K562 (cell line): ENCODE data around the gene SDC1. TPM values are rescaled to one million over a fixed set of nuclear protein-coding genes. Genes with fewer than 3 reads are reported as not detected.

Experiments
- ATAC-seq: fragments of 200-7000 bp; cut with Tn5 transposase; 3 replicates; pipeline ENCODE4 v1.9.1; 2020; ENCODE audit warnings: moderate library complexity
- BruUV-seq: library from RNA; stranded (reverse); fragments of 400-500 nt; replicated peaks from 2 replicates; lab custom pipeline; 2021; lab: Mats Ljungman, UMichigan
- CTCF ChIA-PET: fragments of 300-600 bp; formaldehyde crosslinking; extraction: SDS; loops from one replicate; lab custom pipeline; 2021; ENCODE audit warnings: low intra/inter-chr PET ratio; lab: Yijun Ruan, JAX
- POLR2A ChIA-PET: fragments of 300-600, 350-650 bp; sonication (Branson Sonifier 250); formaldehyde crosslinking; extraction: SDS; loops from one replicate; lab custom pipeline; 2021; ENCODE audit warnings: antibody characterized with exemption, inconsistent platforms; lab: Yijun Ruan, JAX
- DNase-seq, 4 experiments: peaks; one replicate each; pipeline versions ENCODE4 v3.0.0 to v3.0.0-alpha.2; 2011 to 2018; ENCODE audit warnings: low spot score in 3 of 4, mixed read lengths in 3 of 4; ENCODE audit errors: extremely low read depth in 1 of 4
- FAIRE-seq: peaks from 2 replicates; lab custom pipeline; 2011; peaks lifted over from hg19 to GRCh38; lab: Jason Lieb, UNC
- H2AFZ ChIP-seq: 2 replicates; pipeline ENCODE4 v1.6.0; 2011; ENCODE audit warnings: low read depth, low read length, control low read depth, inconsistent platforms
- H3K27ac ChIP-seq: fragments of 200-600 bp; 3 replicates; pipeline ENCODE4 v1.8.0; 2011; ENCODE audit warnings: low read depth, mild to moderate bottlenecking, control low read depth, inconsistent platforms, low read length, moderate library complexity, mixed read lengths; ENCODE audit errors: extremely low read depth
- H3K27me3 ChIP-seq, 2 experiments: fragments of 300-600 bp in 1 of 2; 2 replicates in 1 of 2; 3 replicates in 1 of 2; pipeline versions ENCODE4 v1.6.0 to v1.8.0; 2011; ENCODE audit warnings: inconsistent platforms in 2 of 2, low read length in 2 of 2, mild to moderate bottlenecking in 1 of 2, mixed read lengths in 1 of 2, moderate library complexity in 1 of 2; ENCODE audit not compliant: control insufficient read depth in 2 of 2, insufficient read depth in 2 of 2
- H3K36me3 ChIP-seq: fragments of 300-600 bp; 3 replicates; pipeline ENCODE4 v1.8.0; 2011; ENCODE audit warnings: mild to moderate bottlenecking, low read length, inconsistent platforms; ENCODE audit not compliant: control insufficient read depth, insufficient read depth
- H3K4me1 ChIP-seq, 2 experiments: fragments of 200-600 bp in 1 of 2; replicated peaks in 1 of 2; 2 replicates in 1 of 2; 3 replicates in 1 of 2; pipeline versions ENCODE4 v1.5.1 to v1.8.0; 2011; ENCODE audit warnings: inconsistent platforms in 2 of 2, low read length in 2 of 2, mild to moderate bottlenecking in 1 of 2, mixed read lengths in 1 of 2, moderate library complexity in 1 of 2; ENCODE audit not compliant: control insufficient read depth in 2 of 2, insufficient read depth in 2 of 2
- H3K4me2 ChIP-seq: 2 replicates; pipeline ENCODE4 v1.6.1; 2011; ENCODE audit warnings: low read length, control low read depth, inconsistent platforms, mixed read lengths; ENCODE audit not compliant: insufficient read depth
- H3K4me3 ChIP-seq: fragments of 200-600 bp; sonication (generic), shearing (Covaris generic); 2 replicates; pipeline ENCODE4 v1.5.1; 2016; ENCODE audit warnings: control low read depth, inconsistent platforms
- H3K79me2 ChIP-seq: fragments of 200-600 bp; 3 replicates; pipeline ENCODE4 v1.8.0; 2011; ENCODE audit warnings: low read length, inconsistent platforms; ENCODE audit not compliant: control insufficient read depth, insufficient read depth
- H3K9ac ChIP-seq, 2 experiments: 2 replicates each; pipeline versions ENCODE4 v1.6.0 to v1.6.1; 2011; ENCODE audit warnings: low read depth in 2 of 2, low read length in 2 of 2, control low read depth in 1 of 2, inconsistent platforms in 1 of 2, mild to moderate bottlenecking in 1 of 2, mixed read lengths in 1 of 2; ENCODE audit not compliant: insufficient read depth in 1 of 2
- H3K9me1 ChIP-seq: one replicate; pipeline ENCODE4 v1.6.0; 2011; ENCODE audit warnings: inconsistent platforms, mild to moderate bottlenecking, low read length, moderate library complexity; ENCODE audit not compliant: control insufficient read depth, insufficient read depth
- H3K9me3 ChIP-seq: replicated peaks from 2 replicates; pipeline ENCODE4 v1.5.1; 2011; ENCODE audit warnings: low read depth, low read length, inconsistent platforms; ENCODE audit not compliant: control insufficient read depth, insufficient read depth
- H4K20me1 ChIP-seq: replicated peaks from 2 replicates; pipeline ENCODE4 v1.6.1; 2011; ENCODE audit warnings: low read length, inconsistent platforms, mixed read lengths; ENCODE audit not compliant: control insufficient read depth, insufficient read depth
- ARID2 ChIP-seq: fragments of 450-650 bp; IDR thresholded peaks from 2 replicates; pipeline ENCODE4 v1.6.1; 2017; ENCODE audit warnings: antibody characterized with exemption, mild to moderate bottlenecking
- CBFB ChIP-seq: sonication (generic); formaldehyde crosslinking; IDR thresholded peaks from 2 replicates; pipeline ENCODE4 v1.4.0; 2020; ENCODE audit warnings: mild to moderate bottlenecking, missing genetic modification reagents
- CHD1 ChIP-seq: fragments of 200-600 bp; sonication (generic); IDR thresholded peaks from one replicate; pipeline ENCODE4 v1.6.1; 2012; ENCODE audit warnings: mild to moderate bottlenecking, moderate library complexity, low read length, inconsistent platforms
- HNRNPH1 ChIP-seq: fragments of 200-400 bp; formaldehyde crosslinking; optimal IDR thresholded peaks from 2 replicates; pipeline ENCODE3; 2017; ENCODE audit warnings: low read depth, mild to moderate bottlenecking, low read length, moderate library complexity
- MCM3 ChIP-seq: fragments of 450-650 bp; IDR thresholded peaks from 2 replicates; pipeline ENCODE4 v1.6.1; 2016
- NFRKB ChIP-seq: fragments of 450-650 bp; IDR thresholded peaks from 2 replicates; pipeline ENCODE4 v1.6.1; 2016; ENCODE audit warnings: low read depth
- RFX7 ChIP-seq: fragments of 250-450 bp; sonication (Bioruptor Pico); IDR thresholded peaks from 2 replicates; pipeline ENCODE4 v1.5.1; 2021; ENCODE audit warnings: mild to moderate bottlenecking
- STAG1 ChIP-seq: sonication (generic); formaldehyde crosslinking; IDR thresholded peaks from 2 replicates; pipeline ENCODE4 v1.5.0; 2020; ENCODE audit warnings: missing genetic modification reagents, borderline replicate concordance
- STAT5A ChIP-seq: IDR thresholded peaks from 2 replicates; pipeline ENCODE4 v1.6.1; 2012; ENCODE audit warnings: low read length, inconsistent platforms, borderline replicate concordance
- SUPT5H ChIP-seq: fragments of 450-650 bp; IDR thresholded peaks from 2 replicates; pipeline ENCODE4 v1.6.1; 2016
- ZKSCAN1 ChIP-seq: fragments of 150-350 bp; IDR thresholded peaks from 2 replicates; pipeline ENCODE4 v1.6.1; 2016; ENCODE audit warnings: low read depth, low read length
- WGBS: fragments of 100-300 bp; shearing (Covaris generic); methylation state at CpG from one replicate; pipeline ENCODE4 v1.1.6; 2016; ENCODE audit warnings: low coverage, mixed read lengths; ENCODE audit not compliant: insufficient coverage; ENCODE audit errors: missing lambda C conversion rate; 5-methylcytosine and 5-hydroxymethylcytosine counted together
- in situ Hi-C: fragments of 300-500 bp; cut with MboI; formaldehyde crosslinking; loops from 4 replicates; pipeline ENCODE4 v1.15.0; 2018; ENCODE audit warnings: inconsistent platforms, mixed read lengths
- intact Hi-C: fragments of 100-400 bp; cut with micrococcal nuclease; formaldehyde crosslinking; loops from 2 replicates; pipeline ENCODE4 v1.14.2; 2022
- polyA plus RNA-seq, 8 experiments: library from polyadenylated mRNA; depleted of rRNA in 4 of 8; stranded (reverse) in 5 of 8; unstranded in 3 of 8; fragments of >200 nt; fragmentation: Nextera tagmentation in 2 of 8; fragmentation: Illumina TruSeq in 1 of 8; extraction: Ambion mirVana in 2 of 8; extraction: Trizol in 1 of 8; gene quantifications; 2 replicates each; pipeline versions ENCODE4 v1.2.1 to v1.2.3, GENCODE V29; 2011 to 2014; ENCODE audit warnings: inconsistent platforms in 1 of 8, missing spikeins in 1 of 8
- total RNA-seq, 7 experiments: library from RNA; depleted of rRNA in 6 of 7; stranded (reverse); fragments of >200 nt in 6 of 7; fragmentation: Illumina TruSeq in 2 of 7; extraction: Trizol in 2 of 7; gene quantifications; 2 replicates each; pipeline versions ENCODE4 v1.2.1 to v1.2.3, GENCODE V29; 2011 to 2021; ENCODE audit warnings: low replicate concordance in 1 of 7
- TF ChIP-seq, protein P1 (sequence below): fragments of 250-450 bp; sonication (Bioruptor Pico); IDR thresholded peaks from 2 replicates; pipeline ENCODE4 v1.8.0; 2021; ENCODE audit warnings: moderate library complexity, mild to moderate bottlenecking, inconsistent platforms
- TF ChIP-seq, protein P2 (sequence below): fragments of 250-450 bp; sonication (Bioruptor Pico); IDR thresholded peaks from 2 replicates; pipeline ENCODE4 v1.5.1; 2021; ENCODE audit warnings: mild to moderate bottlenecking

SDC1 gene
- total and polyA plus RNA-seq, 9 of the 15 experiments (the other 6 are each of a cell fraction or from before 2014, with no cell fraction given) = 0.06 to 2.7 (median 0.49) TPM

- Histone ChIP-seq H3K27ac (no peak overlapping the region), H3K9me3 (no peaks in the 10 kb centered on the region), H3K9ac (no peak overlapping the region), H3K36me3 (no peaks in the 10 kb centered on the region), H3K4me2 (no peak overlapping the region), H3K4me3 (no peak overlapping the region), H3K4me1 (no peaks in the 10 kb centered on the region; a peak in 1 of 5 replicates), H3K9me1 (no peaks in the 10 kb centered on the region), H2AFZ (no peak overlapping the region), H3K27me3 (peaks cover 13 to 40% of the 10 kb centered on the region in 2 experiments; a peak in 4 of 5 replicates), H3K79me2 (no peaks in the 10 kb centered on the region)
- in situ Hi-C loops = no loop called here
- POLR2A ChIA-PET = no interaction called here
- WGBS = 35% methylated on average over 7 of the region's 7 CpGs
- intact Hi-C loops = no loop called here
- ATAC-seq (no peak), FAIRE-seq (no peak), DNase-seq (no peak)
- BruUV-seq = no TSS peak
- TF ChIP-seq ZKSCAN1 (peak; percentile 73; the same call in 1 of the 2 replicates), ARID2 (no peak)
- TF ChIP-seq, all 486 proteins: peak for 1
- CTCF ChIA-PET = no interaction called here
- H4K20me1 ChIP-seq = no peaks in the 10 kb centered on the region
These were observed 28.8 kb downstream of the SDC1 start for GRCh38 chr2:20196053-20196656.

DNA sequence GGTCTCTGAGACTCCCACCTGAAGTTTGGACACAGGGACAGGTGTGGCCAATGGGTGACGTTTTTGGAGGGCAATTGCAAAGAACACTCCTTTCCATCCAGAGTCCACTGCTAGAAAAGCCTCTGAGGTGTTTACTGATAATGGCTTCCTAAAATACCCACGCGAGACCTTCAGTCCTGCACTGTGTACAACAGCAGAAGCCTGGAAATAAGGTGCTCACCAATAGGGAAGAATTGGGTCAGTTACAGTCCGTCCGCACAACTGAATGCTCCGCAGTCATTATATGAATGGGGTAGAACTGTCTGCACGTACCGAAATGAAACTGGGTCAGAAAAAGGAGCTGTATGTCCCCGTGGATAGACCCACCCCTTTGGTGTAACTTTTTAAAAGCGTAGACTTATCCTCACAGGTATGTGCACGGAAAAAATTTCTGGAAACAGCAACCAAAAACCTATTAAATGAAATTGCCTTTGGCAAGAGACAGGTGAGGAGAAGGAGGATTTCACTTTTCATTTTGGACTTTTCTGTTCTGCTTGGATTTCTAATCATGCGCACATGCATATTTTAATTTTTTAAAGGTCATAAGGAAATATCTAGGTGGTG is 29.4 kb downstream of the SDC1 start:
- BruUV-seq = no TSS peak
- Histone ChIP-seq H2AFZ (no peak overlapping the region), H3K9ac (no peak overlapping the region), H3K36me3 (no peaks in the 10 kb centered on the region), H3K9me1 (no peaks in the 10 kb centered on the region), H3K4me3 (no peak overlapping the region)
- ChIA-PET POLR2A (no interaction called here), CTCF (no interaction called here)
- in situ Hi-C loops = no loop called here
- TF ChIP-seq NFRKB (no peak), CBFB (CRISPR knock-in tag) (no peak), CHD1 (no peak), RFX7 (CRISPR knock-in tag) (no peak), HNRNPH1 (no peak), MCM3 (no peak), SUPT5H (no peak), STAT5A (no peak), STAG1 (no peak)
- TF ChIP-seq, protein P1, sequence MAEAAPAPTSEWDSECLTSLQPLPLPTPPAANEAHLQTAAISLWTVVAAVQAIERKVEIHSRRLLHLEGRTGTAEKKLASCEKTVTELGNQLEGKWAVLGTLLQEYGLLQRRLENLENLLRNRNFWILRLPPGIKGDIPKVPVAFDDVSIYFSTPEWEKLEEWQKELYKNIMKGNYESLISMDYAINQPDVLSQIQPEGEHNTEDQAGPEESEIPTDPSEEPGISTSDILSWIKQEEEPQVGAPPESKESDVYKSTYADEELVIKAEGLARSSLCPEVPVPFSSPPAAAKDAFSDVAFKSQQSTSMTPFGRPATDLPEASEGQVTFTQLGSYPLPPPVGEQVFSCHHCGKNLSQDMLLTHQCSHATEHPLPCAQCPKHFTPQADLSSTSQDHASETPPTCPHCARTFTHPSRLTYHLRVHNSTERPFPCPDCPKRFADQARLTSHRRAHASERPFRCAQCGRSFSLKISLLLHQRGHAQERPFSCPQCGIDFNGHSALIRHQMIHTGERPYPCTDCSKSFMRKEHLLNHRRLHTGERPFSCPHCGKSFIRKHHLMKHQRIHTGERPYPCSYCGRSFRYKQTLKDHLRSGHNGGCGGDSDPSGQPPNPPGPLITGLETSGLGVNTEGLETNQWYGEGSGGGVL = no peak
- TF ChIP-seq, protein P2, sequence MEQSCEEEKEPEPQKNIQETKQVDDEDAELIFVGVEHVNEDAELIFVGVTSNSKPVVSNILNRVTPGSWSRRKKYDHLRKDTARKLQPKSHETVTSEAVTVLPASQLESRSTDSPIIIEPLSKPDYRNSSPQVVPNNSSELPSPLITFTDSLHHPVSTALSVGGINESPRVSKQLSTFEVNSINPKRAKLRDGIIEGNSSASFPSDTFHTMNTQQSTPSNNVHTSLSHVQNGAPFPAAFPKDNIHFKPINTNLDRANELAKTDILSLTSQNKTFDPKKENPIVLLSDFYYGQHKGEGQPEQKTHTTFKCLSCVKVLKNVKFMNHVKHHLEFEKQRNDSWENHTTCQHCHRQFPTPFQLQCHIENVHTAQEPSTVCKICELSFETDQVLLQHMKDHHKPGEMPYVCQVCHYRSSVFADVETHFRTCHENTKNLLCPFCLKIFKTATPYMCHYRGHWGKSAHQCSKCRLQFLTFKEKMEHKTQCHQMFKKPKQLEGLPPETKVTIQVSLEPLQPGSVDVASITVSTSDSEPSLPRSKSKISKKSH (CRISPR knock-in tag) = no peak
- TF ChIP-seq, all 486 proteins: peak for 0
- no peak for ATAC-seq
- no peaks in the 10 kb centered on the region for H4K20me1 ChIP-seq
- H3K4me1 ChIP-seq = no peaks in the 10 kb centered on the region; a peak in 1 of 5 replicates
- 47% methylated on average over 11 of the region's 12 CpGs for WGBS
- H3K27ac ChIP-seq = no peak overlapping the region
- no peak for FAIRE-seq
- intact Hi-C loops = no loop called here
- no peak overlapping the region for H3K4me2 ChIP-seq
- peaks cover 10 to 34% of the 10 kb centered on the region in 2 experiments; a peak in 4 of 5 replicates for H3K27me3 ChIP-seq
- DNase-seq = no peak
- no peaks in the 10 kb centered on the region for H3K9me3 ChIP-seq
- no peaks in the 10 kb centered on the region for H3K79me2 ChIP-seq
